ENCODE measurements around the gene LARGE1.

LARGE1 gene

GRCh38 chr22:33920197-33920540, at the start of gene LARGE1:
Gene LARGE1, minus strand, starts transcription at chr22:33920476.
- no peak for DNase-seq (ENCODE audit: insufficient read length, low spot score)
- TF ChIP-seq POLR2A (IDR thresholded peaks at IDR 0.05; ENCODE audit: low read depth, low read length), result no peak
- no peak for FAIRE-seq

GRCh38 chr22:33969045-33969444, 48.8 kb upstream of the LARGE1 start:
- FAIRE-seq, result no peak
- peak; percentile 10 for DNase-seq (ENCODE audit: insufficient read length, low spot score)
- TF ChIP-seq POLR2A (IDR thresholded peaks at IDR 0.05; ENCODE audit: low read depth, low read length), result no peak

- DNase-seq (ENCODE audit: insufficient read length, low spot score) (no peak), FAIRE-seq (no peak)
- no peak for TF ChIP-seq POLR2A (IDR thresholded peaks at IDR 0.05; ENCODE audit: low read depth, low read length)
Observed at GRCh38 chr22:33964121-33964520, 43.8 kb upstream of the LARGE1 start.

- FAIRE-seq (no peak), DNase-seq (ENCODE audit: insufficient read length, low spot score) (no peak)
- no peak for TF ChIP-seq POLR2A (IDR thresholded peaks at IDR 0.05; ENCODE audit: low read depth, low read length)
Observed at GRCh38 chr22:33962409-33962808, 42.1 kb upstream of the LARGE1 start.

GRCh38 chr22:33958741-33959140, 38.5 kb upstream of the LARGE1 start:
- no peak for TF ChIP-seq POLR2A (IDR thresholded peaks at IDR 0.05; ENCODE audit: low read depth, low read length)
- FAIRE-seq, result no peak
- no peak for DNase-seq (ENCODE audit: insufficient read length, low spot score)

- no peak for DNase-seq (ENCODE audit: insufficient read length, low spot score)
- TF ChIP-seq POLR2A (IDR thresholded peaks at IDR 0.05; ENCODE audit: low read depth, low read length), result no peak
- FAIRE-seq, result no peak
Observed at GRCh38 chr22:33957086-33957485, 36.8 kb upstream of the LARGE1 start.

- no peak for TF ChIP-seq POLR2A (IDR thresholded peaks at IDR 0.05; ENCODE audit: low read depth, low read length)
- FAIRE-seq, result no peak
Observed at GRCh38 chr22:33952776-33953175, 32.5 kb upstream of the LARGE1 start.

GRCh38 chr22:33940741-33941140, 20.5 kb upstream of the LARGE1 start:
- no peak for FAIRE-seq
- no peak for DNase-seq (ENCODE audit: insufficient read length, low spot score)

More at GRCh38 chr22:33952776-33953175, 32.5 kb upstream of the LARGE1 start:
- no peak for DNase-seq (ENCODE audit: insufficient read length, low spot score)

GRCh38 chr22:33932997-33933396, 12.7 kb upstream of the LARGE1 start:
- FAIRE-seq (no peak), DNase-seq (ENCODE audit: insufficient read length, low spot score) (no peak)
- TF ChIP-seq POLR2A (IDR thresholded peaks at IDR 0.05; ENCODE audit: low read depth, low read length), result no peak

More at GRCh38 chr22:33940741-33941140, 20.5 kb upstream of the LARGE1 start:
- no peak for TF ChIP-seq POLR2A (IDR thresholded peaks at IDR 0.05; ENCODE audit: low read depth, low read length)

- DNase-seq (ENCODE audit: insufficient read length, low spot score) (no peak), FAIRE-seq (no peak)
- TF ChIP-seq POLR2A (IDR thresholded peaks at IDR 0.05; ENCODE audit: low read depth, low read length), result no peak
Observed at GRCh38 chr22:33931406-33931805, 11.1 kb upstream of the LARGE1 start.

- TF ChIP-seq POLR2A (IDR thresholded peaks at IDR 0.05; ENCODE audit: low read depth, low read length), result no peak
- DNase-seq (ENCODE audit: insufficient read length, low spot score) (no peak), FAIRE-seq (no peak)
Observed at GRCh38 chr22:33927752-33928151, 7.5 kb upstream of the LARGE1 start.

GRCh38 chr22:33925194-33925593, 4.9 kb upstream of the LARGE1 start:
- DNase-seq (ENCODE audit: insufficient read length, low spot score) (no peak), FAIRE-seq (no peak)
- no peak for TF ChIP-seq POLR2A (IDR thresholded peaks at IDR 0.05; ENCODE audit: low read depth, low read length)

- DNase-seq (ENCODE audit: insufficient read length, low spot score) (peak; percentile 60), FAIRE-seq (peak; percentile 53)
- no peak for TF ChIP-seq POLR2A (IDR thresholded peaks at IDR 0.05; ENCODE audit: low read depth, low read length)
Observed at GRCh38 chr22:33923660-33924246, 3.5 kb upstream of the LARGE1 start.

GRCh38 chr22:33923033-33923432, 2.8 kb upstream of the LARGE1 start:
- FAIRE-seq, result no peak
- TF ChIP-seq POLR2A (IDR thresholded peaks at IDR 0.05; ENCODE audit: low read depth, low read length), result no peak

GRCh38 chr22:33922349-33922681, 2.0 kb upstream of the LARGE1 start:
- TF ChIP-seq POLR2A (IDR thresholded peaks at IDR 0.05; ENCODE audit: low read depth, low read length), result no peak
- DNase-seq (ENCODE audit: insufficient read length, low spot score), result no peak
- no peak for FAIRE-seq

More at GRCh38 chr22:33923033-33923432, 2.8 kb upstream of the LARGE1 start:
- no peak for DNase-seq (ENCODE audit: insufficient read length, low spot score)
